ENCODE results near the gene TNFSF12.
"Not testable (repeated sequence)": the region's sequence is repeated elsewhere in the genome, so short reads cannot be mapped to it uniquely, and the experiment has no call there.

Gene TNFSF12

DNA sequence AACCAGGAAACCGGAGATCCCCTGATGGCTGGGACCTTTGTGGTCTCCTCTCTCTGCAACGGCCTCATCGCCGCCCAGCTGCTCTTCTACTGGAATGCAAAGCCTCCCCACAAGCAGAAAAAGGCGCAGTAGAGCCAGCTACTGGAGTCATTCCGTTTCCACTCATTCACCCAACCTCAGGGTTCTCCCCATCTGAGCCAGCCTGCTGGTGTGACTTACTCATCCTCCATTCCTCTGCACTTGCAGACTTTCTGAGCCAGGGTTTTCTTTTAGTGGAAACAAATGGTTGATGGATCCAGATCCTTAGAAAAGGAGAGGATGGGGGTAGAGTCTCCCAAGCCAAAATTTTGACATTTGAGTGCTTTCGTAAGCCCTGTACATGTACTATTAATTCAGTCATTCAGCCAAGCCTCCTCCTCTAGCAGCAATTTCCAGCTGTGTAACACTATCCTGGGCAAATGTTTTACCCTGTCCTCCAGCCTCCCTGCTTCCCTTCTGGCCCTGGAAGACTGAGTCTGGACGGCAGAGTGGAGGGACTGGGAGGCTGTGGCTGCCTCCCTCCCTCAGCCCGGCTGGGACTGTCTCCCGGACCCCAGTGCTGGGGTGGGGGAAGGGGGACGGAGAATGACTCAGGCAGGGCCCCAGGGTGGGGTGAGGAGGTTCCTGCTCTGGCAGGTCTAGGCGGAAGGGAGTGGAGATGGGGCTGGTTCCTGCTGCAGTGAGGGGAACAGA, 38.7 kb downstream of the TNFSF12 start:
- DNase-seq (ENCODE audit: low read depth in 2 of 2): no peak

DNA sequence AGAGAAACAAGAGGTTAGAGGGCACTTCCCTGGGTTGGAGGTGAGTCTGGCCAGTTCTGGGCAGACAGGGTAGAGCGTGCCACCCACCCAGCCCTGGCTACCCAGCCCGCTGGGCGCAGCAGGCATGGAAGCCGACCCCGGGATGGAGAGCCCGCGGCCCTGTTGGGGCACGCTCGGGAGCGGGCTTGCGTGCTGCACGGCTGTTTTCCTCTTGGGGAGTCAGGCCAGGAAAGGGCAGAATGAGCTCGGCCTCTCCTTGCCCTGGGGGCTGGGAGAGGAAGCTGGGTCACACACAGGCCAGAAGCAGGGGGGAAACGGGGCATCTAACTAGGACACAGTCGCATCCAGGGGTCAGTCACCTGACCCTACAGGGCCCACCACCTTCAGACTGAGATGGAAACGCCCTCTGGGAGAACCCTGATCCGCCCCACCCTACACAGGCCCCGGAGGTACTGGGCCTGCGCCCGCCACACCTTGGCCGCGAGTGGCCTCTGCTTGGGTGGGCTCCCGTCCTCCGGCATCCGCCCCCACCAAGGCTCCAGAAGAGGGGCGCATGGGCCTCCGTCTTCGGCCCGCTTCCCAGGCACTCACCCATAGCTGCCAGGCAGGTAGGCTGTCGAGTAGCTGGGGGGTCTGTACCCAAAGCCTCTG, 39.8 kb downstream of the TNFSF12 start:
- DNase-seq (ENCODE audit: low read depth in 2 of 2): no peak

DNA sequence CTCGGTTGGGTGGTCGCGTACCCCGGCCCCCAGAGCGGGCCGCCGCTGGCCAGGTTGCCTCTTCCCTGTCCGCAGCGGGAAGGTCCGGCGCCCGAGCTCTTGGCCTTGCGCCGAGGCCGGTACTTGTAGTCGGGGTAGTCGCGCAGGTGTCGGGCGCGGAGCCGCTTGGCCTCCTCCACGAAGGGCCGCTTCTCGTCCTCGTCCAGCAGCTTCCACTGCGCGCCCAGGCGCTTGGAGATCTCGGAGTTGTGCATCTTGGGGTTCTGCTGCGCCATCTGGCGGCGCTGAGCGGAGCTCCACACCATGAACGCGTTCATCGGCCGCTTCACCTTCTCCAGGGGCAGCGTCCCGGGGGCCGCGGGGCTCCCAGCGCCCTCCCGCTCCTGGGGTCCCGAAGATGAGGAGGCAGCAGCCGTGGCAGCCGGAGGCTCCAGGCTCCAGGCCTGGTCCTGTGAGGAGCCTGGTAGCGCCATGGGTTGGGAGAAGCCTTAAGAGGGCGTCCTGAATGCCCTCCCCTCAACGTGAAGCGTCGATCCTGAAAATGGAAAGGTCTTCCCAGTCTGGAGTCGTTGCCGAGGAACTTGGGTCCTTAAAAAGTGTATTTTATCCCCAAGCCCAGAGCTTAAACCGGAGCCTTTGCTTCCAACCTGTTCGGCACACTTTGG, 40.5 kb downstream of the TNFSF12 start:
- peak; percentile 39 to 44 for DNase-seq (ENCODE audit: low read depth in 2 of 2)

DNA sequence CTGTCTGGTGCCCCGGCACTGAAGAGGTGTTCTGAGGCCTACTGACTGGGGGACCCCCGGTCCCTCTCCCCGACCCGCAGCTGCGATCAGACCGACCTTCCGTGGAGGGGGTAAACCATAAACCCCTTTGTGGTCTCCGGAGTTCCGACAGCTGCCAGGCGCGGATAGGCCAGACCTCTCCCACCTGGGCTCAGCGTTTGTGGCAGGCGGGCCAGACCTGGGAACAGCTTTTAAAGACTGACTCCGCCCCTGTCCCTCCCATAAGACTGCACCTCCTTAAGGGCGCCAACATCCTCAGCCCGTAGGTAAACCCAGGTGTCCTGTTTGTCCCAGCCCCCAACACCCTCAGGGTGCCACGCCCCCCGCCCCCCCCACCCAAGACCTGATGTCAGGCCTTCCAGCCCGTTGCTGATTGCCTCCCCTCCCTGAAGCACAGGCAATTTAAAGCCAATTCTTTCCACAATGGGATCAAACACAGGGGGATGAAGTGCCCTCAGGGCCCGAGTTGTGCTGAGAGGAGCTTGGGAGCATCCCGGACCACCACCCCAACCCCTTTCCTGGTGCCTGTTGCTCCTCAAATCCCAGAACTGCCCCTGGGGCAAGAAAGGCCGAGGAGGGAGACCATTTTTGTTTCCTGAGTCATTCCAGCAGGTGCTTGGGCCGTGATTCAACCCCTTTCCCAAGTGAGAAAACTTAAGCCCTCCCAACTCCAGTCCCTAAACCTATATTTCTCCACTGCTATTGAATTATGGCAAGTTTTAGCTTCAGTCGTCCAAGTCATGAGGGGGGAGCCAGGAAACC, 41.2 kb downstream of the TNFSF12 start, which contains the start of gene SOX15:
TSS of gene SOX15 (minus strand) at position 204 of the 801 bp plus-strand sequence. CDS start 418 bp downstream, outside the sequence.
- no peak for DNase-seq (ENCODE audit: low read depth in 2 of 2)

DNA sequence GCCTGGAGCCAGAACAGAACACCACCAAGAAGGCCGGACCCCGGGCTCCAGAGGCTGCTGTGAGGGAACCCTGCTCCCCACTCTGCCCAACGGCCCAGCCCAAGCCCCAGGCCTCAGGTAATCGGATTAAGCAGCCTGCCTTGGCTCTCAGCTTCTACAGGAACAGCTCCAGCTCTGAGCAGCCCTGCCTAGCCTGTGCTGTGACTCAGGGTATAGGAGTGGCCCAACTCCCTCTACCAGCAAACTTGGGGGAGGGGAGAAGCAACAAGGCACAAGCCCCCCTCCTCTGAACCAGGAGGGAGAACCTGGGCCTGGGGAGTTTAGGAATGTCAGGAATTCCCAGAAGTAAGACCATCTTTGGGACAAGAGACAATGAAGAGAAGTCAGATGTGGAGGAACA, 41.9 kb downstream of the TNFSF12 start:
- DNase-seq (ENCODE audit: low read depth in 2 of 2): no peak

DNA sequence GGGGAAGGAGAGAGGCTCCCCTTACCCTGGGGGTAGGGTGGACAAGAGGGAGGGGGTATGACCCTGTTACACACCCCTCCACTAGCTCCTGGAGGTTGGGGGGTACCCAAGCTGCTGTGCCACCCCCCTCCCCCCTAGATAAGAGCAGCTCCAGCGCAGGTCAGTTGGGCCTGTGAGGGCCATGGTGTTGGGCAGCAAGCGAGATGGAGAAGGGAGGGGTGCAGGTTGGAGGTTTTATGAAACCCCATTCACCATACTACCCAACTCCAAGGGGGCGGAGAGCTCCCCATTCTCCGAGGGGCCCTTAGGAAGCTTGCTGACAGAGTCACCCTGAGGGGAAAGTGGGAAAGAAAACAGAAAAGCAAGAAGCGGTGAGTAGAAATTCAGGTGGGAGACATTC, 42.7 kb downstream of the TNFSF12 start:
- no peak for DNase-seq (ENCODE audit: low read depth in 2 of 2)

DNA sequence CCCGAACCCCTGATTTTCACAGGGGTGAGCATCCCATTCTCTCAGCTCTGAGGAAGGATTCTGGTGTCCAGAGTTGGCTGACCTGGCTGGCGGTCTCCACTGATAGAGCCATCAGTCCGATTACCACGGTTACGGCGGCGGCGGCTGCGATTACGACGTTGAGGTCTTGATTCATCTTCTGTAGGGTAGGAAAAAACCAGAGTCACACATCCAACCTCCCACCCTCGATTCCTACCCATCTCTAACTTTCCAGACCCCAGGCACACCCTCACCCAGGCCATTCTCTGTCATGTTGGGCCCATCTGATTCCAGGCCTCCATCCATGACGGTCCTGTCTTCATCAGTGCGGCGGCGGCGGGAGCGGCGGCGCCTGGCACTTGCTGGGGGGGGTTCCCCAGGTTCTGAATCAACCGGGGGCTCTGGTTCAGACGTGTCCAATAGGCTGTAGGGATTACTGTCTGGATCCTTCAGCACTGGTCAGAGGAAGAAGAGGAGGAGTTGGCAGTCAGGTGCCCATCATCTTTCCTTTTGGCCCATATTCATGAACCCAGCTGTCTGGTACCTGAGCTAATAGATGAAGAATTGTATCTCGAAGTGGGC, 43.7 kb downstream of the TNFSF12 start:
- no peak for DNase-seq (ENCODE audit: low read depth in 2 of 2)

DNA sequence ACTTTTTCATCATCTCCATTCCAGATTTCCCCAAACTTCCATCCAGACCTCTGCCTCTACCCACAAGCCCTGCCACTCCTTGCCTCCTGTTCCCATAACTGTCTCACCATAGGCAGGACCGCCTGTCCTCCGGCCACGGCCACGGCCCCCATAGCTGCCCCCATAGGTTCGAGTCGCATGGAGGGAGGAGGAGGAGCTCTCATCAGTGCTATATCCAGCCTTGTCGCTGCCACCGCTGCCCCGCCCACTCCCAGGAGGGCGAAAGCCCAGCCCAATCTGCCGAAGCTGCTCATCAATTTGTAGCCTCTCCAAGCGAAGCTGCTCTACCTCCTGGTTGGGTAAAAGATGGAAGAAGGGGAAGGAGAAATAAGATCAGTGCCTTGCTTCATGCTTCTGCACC, 44.4 kb downstream of the TNFSF12 start:
- DNase-seq (ENCODE audit: low read depth in 2 of 2): no peak

DNA sequence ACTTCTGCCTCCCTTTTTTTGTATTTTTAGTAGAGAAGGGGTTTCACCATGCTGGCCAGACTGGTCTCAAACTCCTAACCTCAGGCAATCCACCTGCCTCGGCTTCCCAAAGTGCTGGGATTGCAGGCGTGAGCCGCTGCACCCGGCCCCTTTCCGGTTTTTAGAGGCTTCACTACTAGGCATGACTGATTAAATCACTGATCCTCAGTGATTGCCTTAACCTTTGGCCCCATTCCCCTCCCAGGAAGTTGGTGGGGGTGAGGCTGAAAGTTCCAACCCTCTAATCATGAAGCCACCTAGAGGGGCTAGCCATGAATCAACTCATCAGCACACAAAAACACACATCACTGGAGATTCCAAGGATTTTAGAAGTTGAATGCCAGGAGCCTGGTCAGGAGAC, 48.7 kb downstream of the TNFSF12 start:
- DNase-seq (ENCODE audit: low read depth in 2 of 2): not testable (repeated sequence)

DNA sequence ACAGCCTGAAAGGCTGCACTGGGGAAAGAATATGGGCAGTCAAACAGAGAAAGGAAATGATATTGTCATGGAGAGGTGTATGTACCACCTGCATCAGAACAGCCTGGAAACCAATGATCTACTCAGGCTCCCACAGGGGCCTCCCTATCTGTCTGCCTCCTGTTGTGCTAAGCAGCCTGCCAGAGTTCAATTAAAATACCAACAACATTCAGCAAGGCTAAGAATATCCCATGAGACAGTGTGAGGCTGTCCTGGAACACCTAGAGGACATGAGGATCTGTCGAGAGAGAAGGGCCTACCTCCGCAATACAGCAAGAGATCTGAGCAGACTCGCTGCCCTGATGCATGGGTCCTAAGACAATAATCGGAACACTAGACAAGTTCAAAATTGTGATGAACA, 57.4 kb downstream of the TNFSF12 start:
- no peak for DNase-seq (ENCODE audit: low read depth in 2 of 2)
